HepG2 (cell line): Measurements from ENCODE around the gene CAB39. TPM values are rescaled to one million over a fixed set of nuclear protein-coding genes. Genes with fewer than 3 reads are reported as not detected.

Experiments
- ATAC-seq: fragments of 200-7000 bp; cut with Tn5 transposase; 3 replicates; pipeline ENCODE4 v1.9.1; 2020; ENCODE audit warnings: mild to moderate bottlenecking, moderate library complexity
- BruUV-seq: library from RNA; stranded (reverse); fragments of 400-500 nt; replicated peaks from 2 replicates; lab custom pipeline; 2021; lab: Mats Ljungman, UMichigan
- CTCF ChIA-PET: fragments of 300-600 bp; formaldehyde crosslinking; extraction: SDS; loops from one replicate; lab custom pipeline; 2021; ENCODE audit warnings: low total read pairs, inconsistent platforms, low intra/inter-chr PET ratio; lab: Yijun Ruan, JAX
- POLR2A ChIA-PET: fragments of 350-600 bp; sonication (Branson Sonifier 250); formaldehyde crosslinking; loops from one replicate; lab custom pipeline; 2020; ENCODE audit warnings: antibody characterized with exemption, inconsistent platforms; lab: Yijun Ruan, JAX
- DNase-seq: peaks from one replicate; pipeline ENCODE4 v3.0.0-alpha.2; 2015; ENCODE audit warnings: low spot score
- FAIRE-seq: peaks from 3 replicates; lab custom pipeline; 2011; peaks lifted over from hg19 to GRCh38; lab: Jason Lieb, UNC
- H2AFZ ChIP-seq: one replicate; pipeline ENCODE4 v1.6.1; 2011; ENCODE audit warnings: low read length, inconsistent platforms
- H3K27ac ChIP-seq: fragments of 300-600 bp; 3 replicates; pipeline ENCODE4 v1.8.0; 2011; ENCODE audit warnings: mixed run types, mild to moderate bottlenecking, mixed read lengths, low read length, inconsistent platforms; ENCODE audit not compliant: insufficient read depth; ENCODE audit errors: extremely low read length
- H3K27me3 ChIP-seq, 2 experiments: fragments of 200-600 bp in 1 of 2; 2 replicates in 1 of 2; 3 replicates in 1 of 2; pipeline versions ENCODE4 v1.6.0 to v1.8.0; 2011; ENCODE audit warnings: low read length in 2 of 2, mild to moderate bottlenecking in 2 of 2, moderate library complexity in 2 of 2, inconsistent platforms in 1 of 2; ENCODE audit not compliant: insufficient read depth in 2 of 2, control insufficient read depth in 1 of 2
- H3K36me3 ChIP-seq, 2 experiments: fragments of 200-600 bp in 1 of 2; replicated peaks in 1 of 2; 2 replicates in 1 of 2; 3 replicates in 1 of 2; pipeline versions ENCODE4 v1.5.1 to v1.8.0; 2011; ENCODE audit warnings: low read length in 2 of 2, inconsistent platforms in 1 of 2; ENCODE audit not compliant: insufficient read depth in 2 of 2, control insufficient read depth in 1 of 2
- H3K4me1 ChIP-seq: 2 replicates; pipeline ENCODE4 v1.5.1; 2012; ENCODE audit warnings: low read length, inconsistent platforms; ENCODE audit not compliant: insufficient read depth
- H3K4me2 ChIP-seq: 2 replicates; pipeline ENCODE4 v1.6.0; 2011; ENCODE audit warnings: low read depth, low read length, inconsistent platforms
- H3K4me3 ChIP-seq, 3 experiments: fragments of 200-600 bp in 1 of 3; sonication (generic), shearing (Covaris generic) in 1 of 3; replicated peaks in 1 of 3; 2 replicates each; pipeline ENCODE4 v1.5.1; 2011 to 2016; ENCODE audit warnings: low read length in 3 of 3, inconsistent platforms in 2 of 3, low read depth in 2 of 3, mild to moderate bottlenecking in 2 of 3, control low read depth in 1 of 3, mixed read lengths in 1 of 3; ENCODE audit not compliant: insufficient read depth in 1 of 3
- H3K79me2 ChIP-seq: one replicate; pipeline ENCODE4 v1.6.1; 2011; ENCODE audit warnings: low read length, inconsistent platforms; ENCODE audit not compliant: insufficient read depth
- H3K9ac ChIP-seq: 2 replicates; pipeline ENCODE4 v1.6.0; 2011; ENCODE audit warnings: mild to moderate bottlenecking, low read depth, low read length, inconsistent platforms; ENCODE audit not compliant: insufficient read depth
- H3K9me3 ChIP-seq: 2 replicates; pipeline ENCODE4 v1.5.1; 2012; ENCODE audit warnings: mild to moderate bottlenecking, low read length
- H4K20me1 ChIP-seq: 2 replicates; pipeline ENCODE4 v1.6.0; 2011; ENCODE audit warnings: inconsistent platforms, mild to moderate bottlenecking, low read length, moderate library complexity; ENCODE audit not compliant: insufficient read depth
- ARID2 ChIP-seq: sonication (generic); formaldehyde crosslinking; IDR thresholded peaks from 2 replicates; pipeline ENCODE4 v1.8.1; 2022; ENCODE audit warnings: mild to moderate bottlenecking, missing genetic modification reagents, borderline replicate concordance
- CBX2 ChIP-seq, 2 experiments: fragments of 200-600 bp in 1 of 2; sonication (generic); formaldehyde crosslinking in 1 of 2; IDR thresholded peaks; 2 replicates each; pipeline versions ENCODE4 v1.7.0 to v1.8.1; 2018 to 2022; ENCODE audit warnings: low read depth in 2 of 2, low read length in 1 of 2, mild to moderate bottlenecking in 1 of 2, missing genetic modification reagents in 1 of 2
- ETV5 ChIP-seq: IDR thresholded peaks from 2 replicates; pipeline ENCODE4 v1.6.1; 2018; ENCODE audit warnings: missing biosample characterization, missing genetic modification reagents, inconsistent platforms, borderline replicate concordance
- HIC2 ChIP-seq: sonication (generic); formaldehyde crosslinking; IDR thresholded peaks from 2 replicates; pipeline ENCODE4 v1.9.0; 2022; ENCODE audit warnings: low read depth, missing genetic modification reagents
- MAX ChIP-seq: IDR thresholded peaks from 2 replicates; pipeline ENCODE4 v1.6.1; 2012; ENCODE audit warnings: inconsistent platforms
- MLLT10 ChIP-seq: sonication (generic); formaldehyde crosslinking; IDR thresholded peaks from 2 replicates; pipeline ENCODE4 v1.4.0; 2020; ENCODE audit warnings: missing genetic modification reagents
- NFRKB ChIP-seq: fragments of 450-650 bp; IDR thresholded peaks from 2 replicates; pipeline ENCODE4 v1.6.1; 2017
- PHF21A ChIP-seq: sonication (generic); formaldehyde crosslinking; IDR thresholded peaks from 2 replicates; pipeline ENCODE4 v1.5.0; 2020; ENCODE audit warnings: mild to moderate bottlenecking, missing genetic modification reagents
- PRMT3 ChIP-seq: sonication (generic); formaldehyde crosslinking; IDR thresholded peaks from 2 replicates; pipeline ENCODE4 v1.8.1; 2022; ENCODE audit warnings: low read depth, mild to moderate bottlenecking, moderate library complexity, missing genetic modification reagents, borderline replicate concordance
- SALL1 ChIP-seq: sonication (generic); formaldehyde crosslinking; IDR thresholded peaks from 2 replicates; pipeline ENCODE4 v1.8.0; 2022; ENCODE audit warnings: mild to moderate bottlenecking, missing genetic modification reagents
- SIN3A ChIP-seq: IDR thresholded peaks from 2 replicates; pipeline ENCODE4 v1.6.1; 2011; ENCODE audit warnings: low read depth, mild to moderate bottlenecking, control low read depth, low read length, borderline replicate concordance
- SUZ12 ChIP-seq: fragments of 150-350 bp; IDR thresholded peaks from 2 replicates; pipeline ENCODE4 v1.6.1; 2014; ENCODE audit warnings: low read depth, low read length
- TARDBP ChIP-seq: sonication (generic); formaldehyde crosslinking; IDR thresholded peaks from 2 replicates; pipeline ENCODE4 v1.8.0; 2022; ENCODE audit warnings: mild to moderate bottlenecking, missing genetic modification reagents
- TCF7L2 ChIP-seq: IDR thresholded peaks from 2 replicates; pipeline ENCODE4 v1.6.1; 2011; ENCODE audit warnings: mild to moderate bottlenecking, low read depth, low read length, moderate library complexity
- ZNF12 ChIP-seq: sonication (generic); formaldehyde crosslinking; IDR thresholded peaks from 2 replicates; pipeline ENCODE4 v1.5.0; 2020; ENCODE audit warnings: missing genetic modification reagents
- ZNF235 ChIP-seq: sonication (generic); formaldehyde crosslinking; IDR thresholded peaks from 2 replicates; pipeline ENCODE4 v1.8.1; 2023; ENCODE audit warnings: mild to moderate bottlenecking, missing genetic modification reagents, borderline replicate concordance
- ZNF24 ChIP-seq: fragments of 450-650 bp; IDR thresholded peaks from 2 replicates; pipeline ENCODE4 v1.6.1; 2017; ENCODE audit warnings: antibody characterized with exemption, mild to moderate bottlenecking
- ZNF670 ChIP-seq: sonication (generic); formaldehyde crosslinking; IDR thresholded peaks from 2 replicates; pipeline ENCODE4 v1.8.0; 2022; ENCODE audit warnings: mild to moderate bottlenecking, missing genetic modification reagents, borderline replicate concordance
- ZNF878 ChIP-seq: sonication (generic); formaldehyde crosslinking; IDR thresholded peaks from 2 replicates; pipeline ENCODE4 v1.8.1; 2023; ENCODE audit warnings: mild to moderate bottlenecking, missing genetic modification reagents, moderate library complexity
- WGBS: methylation state at CpG from one replicate; pipeline ENCODE4 v1.1.6; 2017; ENCODE audit warnings: low lambda C conversion rate; 5-methylcytosine and 5-hydroxymethylcytosine counted together
- in situ Hi-C: cut with HindIII; loops from 2 replicates; pipeline ENCODE4 v1.10.0; 2017; ENCODE audit warnings: low pct_unique_long_range_greater_than_20kb; ENCODE audit not compliant: extremely low pct_ligation_motif_present
- intact Hi-C: fragments of 100-400 bp; cut with micrococcal nuclease; formaldehyde crosslinking; loops from one replicate; pipeline ENCODE4 v1.10.0; 2022; ENCODE audit not compliant: unreplicated experiment
- polyA plus RNA-seq, 8 experiments: library from polyadenylated mRNA; depleted of rRNA in 3 of 8; stranded (reverse) in 7 of 8; unstranded in 1 of 8; fragments of >200 nt; fragmentation: Illumina TruSeq in 4 of 8; extraction: Trizol in 4 of 8; gene quantifications; 2 replicates each; pipeline versions ENCODE4 v1.2.1 to v1.2.3, GENCODE V29; 2011 to 2016; ENCODE audit warnings: low read depth in 4 of 8, missing spikeins in 1 of 8, mixed read lengths in 1 of 8; ENCODE audit not compliant: insufficient read depth in 1 of 8
- total RNA-seq, 5 experiments: library from RNA; depleted of rRNA; stranded (reverse); fragments of >200 nt; fragmentation: Illumina TruSeq; extraction: Trizol; gene quantifications; 2 replicates each; pipeline ENCODE4 v1.2.3, GENCODE V29; 2016; ENCODE audit warnings: low read depth in 1 of 5
- TF ChIP-seq, protein P1 (sequence below): sonication (generic); formaldehyde crosslinking; IDR thresholded peaks from 2 replicates; pipeline ENCODE4 v1.5.0; 2020; ENCODE audit warnings: missing genetic modification reagents, mild to moderate bottlenecking, borderline replicate concordance

CAB39 gene
- total and polyA plus RNA-seq, 2 of the 13 experiments (the other 11 are each of a cell fraction or from before 2014, with no cell fraction given), result 19.3 to 45.3 TPM

DNA sequence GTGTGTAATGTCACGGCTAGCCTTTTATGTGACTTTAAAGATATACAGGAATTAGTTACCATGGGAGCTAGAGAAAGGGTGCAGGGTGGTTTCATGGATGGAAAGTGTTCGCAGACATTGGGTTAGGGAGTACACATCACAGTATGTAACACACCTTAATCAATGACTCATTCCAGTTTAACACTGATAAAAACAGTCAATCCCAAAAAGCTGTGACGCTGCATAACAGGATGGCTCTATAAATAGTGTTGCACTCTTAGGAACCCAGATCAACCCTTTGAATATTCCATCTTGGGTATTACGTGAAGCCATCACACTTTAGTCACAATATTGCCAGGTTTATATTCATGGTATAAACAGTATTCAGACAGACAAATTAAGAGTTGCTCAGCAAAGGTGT lies 33.6 kb downstream of the CAB39 start:
- no peak for ATAC-seq
- WGBS, result 96% methylated on average over 4 of the region's 4 CpGs
- DNase-seq, result no peak
- intact Hi-C loops (no loop called here), in situ Hi-C loops (no loop called here)
- H4K20me1 ChIP-seq, result peaks cover 4% of the 10 kb centered on the region; the same call in 1 of the 2 replicates
- ChIA-PET CTCF (no interaction called here), POLR2A (no interaction called here)
- H3K36me3 ChIP-seq, result peaks cover 0 to 1% of the 10 kb centered on the region in 2 experiments; a peak in 3 of 5 replicates
- no peak for TF ChIP-seq SUZ12
- TF ChIP-seq TCF7L2, result no peak
- TF ChIP-seq ZNF235 (CRISPR knock-in tag), result no peak
- no peak for TF ChIP-seq SALL1 (CRISPR knock-in tag)
- TF ChIP-seq ARID2 (CRISPR knock-in tag), result no peak
- no peak for TF ChIP-seq HIC2 (CRISPR knock-in tag)
- TF ChIP-seq MLLT10, result no peak
- TF ChIP-seq ETV5 (CRISPR knock-in tag), result no peak
- no peak for TF ChIP-seq TARDBP (CRISPR knock-in tag)
- TF ChIP-seq ZNF24, result no peak
- no peak for TF ChIP-seq ZNF670 (CRISPR knock-in tag)
- no peak for TF ChIP-seq PHF21A
- TF ChIP-seq NFRKB, result no peak
- TF ChIP-seq MAX, result no peak
- TF ChIP-seq PRMT3 (CRISPR knock-in tag), result no peak
- TF ChIP-seq ZNF878 (CRISPR knock-in tag), result no peak
- TF ChIP-seq ZNF12 (CRISPR knock-in tag), result no peak
- no peak for TF ChIP-seq SIN3A
- TF ChIP-seq, protein P1, sequence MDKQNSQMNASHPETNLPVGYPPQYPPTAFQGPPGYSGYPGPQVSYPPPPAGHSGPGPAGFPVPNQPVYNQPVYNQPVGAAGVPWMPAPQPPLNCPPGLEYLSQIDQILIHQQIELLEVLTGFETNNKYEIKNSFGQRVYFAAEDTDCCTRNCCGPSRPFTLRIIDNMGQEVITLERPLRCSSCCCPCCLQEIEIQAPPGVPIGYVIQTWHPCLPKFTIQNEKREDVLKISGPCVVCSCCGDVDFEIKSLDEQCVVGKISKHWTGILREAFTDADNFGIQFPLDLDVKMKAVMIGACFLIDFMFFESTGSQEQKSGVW (CRISPR knock-in tag), result no peak
- no peak for TF ChIP-seq CBX2 (IDR thresholded peaks at IDR 0.05; ENCODE audit: low read depth, low read length)
- TF ChIP-seq CBX2 (CRISPR knock-in tag; IDR thresholded peaks at IDR 0.05; ENCODE audit: low read depth), result no peak
- 0 out of 2 replicates have a peak, but pooled peaks cover 6% of the 10 kb centered on the region for H3K4me1 ChIP-seq
- H3K27me3 ChIP-seq, result no peaks in the 10 kb centered on the region
- FAIRE-seq, result no peak
- no peaks in the 10 kb centered on the region for H3K9me3 ChIP-seq
- no peak overlapping the region for H3K4me2 ChIP-seq
- H3K27ac ChIP-seq, result no peak overlapping the region
- H2AFZ ChIP-seq, result no peak overlapping the region
- BruUV-seq, result no TSS peak
- H3K9ac ChIP-seq, result no peak overlapping the region
- no peak overlapping the region for H3K4me3 ChIP-seq
- peaks cover 5% of the 10 kb centered on the region for H3K79me2 ChIP-seq
